HG03280 (cell line): Measurements from ENCODE around the gene ANKRD44.
"Not testable (repeated sequence)": the region's sequence is repeated elsewhere in the genome, so short reads cannot be mapped to it uniquely, and the experiment has no call there.

Experiments used
- ATAC-seq: cut with Tn5 transposase; IDR thresholded peaks from one replicate; pipeline ENCODE4 v1.9.1; 2021; ENCODE audit warnings: mild to moderate bottlenecking, moderate library complexity; ENCODE audit not compliant: unreplicated experiment

ANKRD44 gene

GRCh38 chr2:197240421-197241041 lies 70.0 kb downstream of the ANKRD44 start:
- ATAC-seq = no peak

- not testable (repeated sequence) for ATAC-seq
Measured at GRCh38 chr2:197240018-197240417, 70.6 kb downstream of the ANKRD44 start.

- ATAC-seq = peak; percentile 69
Measured at GRCh38 chr2:197239434-197239833, 71.1 kb downstream of the ANKRD44 start.

- peak; percentile 38 for ATAC-seq
Measured at GRCh38 chr2:197238043-197238365, 72.6 kb downstream of the ANKRD44 start.

- ATAC-seq = no peak
Measured at GRCh38 chr2:197237291-197238042, 73.1 kb downstream of the ANKRD44 start.

GRCh38 chr2:197236816-197237215 lies 73.8 kb downstream of the ANKRD44 start:
- ATAC-seq = no peak

- ATAC-seq = no peak
Measured at GRCh38 chr2:197236159-197236558, 74.4 kb downstream of the ANKRD44 start.

- no peak for ATAC-seq
Measured at GRCh38 chr2:197235711-197236110, 74.9 kb downstream of the ANKRD44 start.

GRCh38 chr2:197234671-197235191 lies 75.8 kb downstream of the ANKRD44 start:
- no peak for ATAC-seq

GRCh38 chr2:197233473-197233872 lies 77.1 kb downstream of the ANKRD44 start:
- no peak for ATAC-seq

- no peak for ATAC-seq
Measured at GRCh38 chr2:197232010-197232409, 78.6 kb downstream of the ANKRD44 start.

GRCh38 chr2:197229509-197230443 lies 80.8 kb downstream of the ANKRD44 start:
- ATAC-seq = no peak

- no peak for ATAC-seq
Measured at GRCh38 chr2:197223451-197223850, 87.1 kb downstream of the ANKRD44 start.

- ATAC-seq = no peak
Measured at GRCh38 chr2:197219636-197220035, 90.9 kb downstream of the ANKRD44 start.

GRCh38 chr2:197217541-197217940 lies 93.0 kb downstream of the ANKRD44 start:
- ATAC-seq = no peak

- peak; percentile 66 for ATAC-seq
Measured at GRCh38 chr2:197216361-197216979, 94.1 kb downstream of the ANKRD44 start.

GRCh38 chr2:197215748-197216360 lies 94.7 kb downstream of the ANKRD44 start:
- ATAC-seq = peak; percentile 29

- ATAC-seq = no peak
Measured at GRCh38 chr2:197212344-197213262, 98.0 kb downstream of the ANKRD44 start.

- no peak for ATAC-seq
Measured at GRCh38 chr2:197211881-197212342, 98.7 kb downstream of the ANKRD44 start.
